LoVo (cell line): ENCODE results near the gene SLC30A5.
"Not testable (repeated sequence)": the region's sequence is repeated elsewhere in the genome, so short reads cannot be mapped to it uniquely, and the experiment has no call there.

Experiments used
- DNase-seq: peaks from one replicate; pipeline ENCODE4 v3.0.0-alpha.2; 2016; ENCODE audit warnings: low spot score

SLC30A5 gene

GRCh38 chr5:69105996-69106906, 12.4 kb downstream of the SLC30A5 start:
- DNase-seq: no peak

GRCh38 chr5:69108367-69108766, 14.6 kb downstream of the SLC30A5 start:
- not testable (repeated sequence) for DNase-seq

- DNase-seq: no peak
Observed at GRCh38 chr5:69113851-69114250, 20.0 kb downstream of the SLC30A5 start.

- DNase-seq: no peak
Observed at GRCh38 chr5:69115526-69115925, 21.7 kb downstream of the SLC30A5 start.

GRCh38 chr5:69129413-69129812, 35.6 kb downstream of the SLC30A5 start:
- DNase-seq: no peak

- no peak for DNase-seq
Observed at GRCh38 chr5:69130241-69130640, 36.4 kb downstream of the SLC30A5 start.

- DNase-seq: no peak
Observed at GRCh38 chr5:69131304-69131703, 37.5 kb downstream of the SLC30A5 start.

- no peak for DNase-seq
Observed at GRCh38 chr5:69134126-69134525, 40.3 kb downstream of the SLC30A5 start.

GRCh38 chr5:69136293-69136692, 42.5 kb downstream of the SLC30A5 start:
- DNase-seq: no peak

GRCh38 chr5:69137208-69137607, 43.4 kb downstream of the SLC30A5 start:
- DNase-seq: not testable (repeated sequence)

GRCh38 chr5:69137807-69138206, 44.0 kb downstream of the SLC30A5 start:
- DNase-seq: no peak

- no peak for DNase-seq
Observed at GRCh38 chr5:69138766-69139165, 45.0 kb downstream of the SLC30A5 start.

- not testable (repeated sequence) for DNase-seq
Observed at GRCh38 chr5:69140239-69140638, 46.4 kb downstream of the SLC30A5 start.

GRCh38 chr5:69140827-69141226, 47.0 kb downstream of the SLC30A5 start:
- DNase-seq: no peak

- DNase-seq: not testable (repeated sequence)
Observed at GRCh38 chr5:69148576-69148975, 54.8 kb downstream of the SLC30A5 start.

- DNase-seq: no peak
Observed at GRCh38 chr5:69148981-69149675, 55.3 kb downstream of the SLC30A5 start.

- no peak for DNase-seq
Observed at GRCh38 chr5:69149676-69150010, 55.8 kb downstream of the SLC30A5 start.

GRCh38 chr5:69152731-69153130, 58.9 kb downstream of the SLC30A5 start:
- no peak for DNase-seq

- no peak for DNase-seq
Observed at GRCh38 chr5:69156456-69156855, 62.6 kb downstream of the SLC30A5 start.

GRCh38 chr5:69158039-69158438, 64.2 kb downstream of the SLC30A5 start:
- DNase-seq: no peak

GRCh38 chr5:69160651-69161050, 66.8 kb downstream of the SLC30A5 start:
- no peak for DNase-seq

GRCh38 chr5:69166686-69167492, 73.1 kb downstream of the SLC30A5 start, which contains the start of gene CCNB1:
Gene CCNB1 (plus strand): TSS chr5:69167150. CDS start chr5:69167263, 113 bp downstream.
- peak; percentile 100 for DNase-seq
